ENCODE data around the gene DCTN1. TPM values are rescaled to one million over a fixed set of nuclear protein-coding genes. Genes with fewer than 3 reads are reported as not detected.

Gene DCTN1
- total and polyA plus RNA-seq, 2 donors: 62.1 to 118 TPM

- 80% methylated on average over 2 of the region's 2 CpGs for WGBS
- DNase-seq (ENCODE audit: extremely low spot score): no peak
Measured at GRCh38 chr2:74313497-74313896, 66.6 kb downstream of the DCTN1 start.

GRCh38 chr2:74312913-74313312 lies 67.2 kb downstream of the DCTN1 start:
- Histone ChIP-seq H3K4me1 (ENCODE audit: insufficient read depth) (no peaks in the 10 kb centered on the region), H3K36me3 (ENCODE audit: insufficient read depth) (no peaks in the 10 kb centered on the region), H3K27ac (ENCODE audit: low read depth) (no peak overlapping the region), H3K4me3 (ENCODE audit: low read depth, low read length) (no peak overlapping the region)
- DNase-seq (ENCODE audit: extremely low spot score): no peak

More at GRCh38 chr2:74313497-74313896, 66.6 kb downstream of the DCTN1 start:
- Histone ChIP-seq H3K27ac (ENCODE audit: low read depth) (no peak overlapping the region), H3K4me3 (ENCODE audit: low read depth, low read length) (no peak overlapping the region), H3K36me3 (ENCODE audit: insufficient read depth) (no peaks in the 10 kb centered on the region), H3K4me1 (ENCODE audit: insufficient read depth) (no peaks in the 10 kb centered on the region)

Small RNA genes within 50 kb of the gene (small RNA-seq; reads per million reads assigned to genes)
- not detected for gene RNU6-542P
- gene TAF13P2: not detected

Other genes starting within 250 kb of the DCTN1 start
- gene BOLA3, start 232.4 kb downstream of the DCTN1 start, total RNA-seq: 20.2 TPM
- gene BOLA3, start 232.4 kb downstream of the DCTN1 start, polyA plus RNA-seq: 38.1 TPM
- gene MOB1A, start 201.4 kb downstream of the DCTN1 start, total RNA-seq: 164 TPM
- gene MOB1A, start 201.4 kb downstream of the DCTN1 start, polyA plus RNA-seq: 50.1 TPM
- 58.3 TPM for gene MTHFD2, start 181.7 kb downstream of the DCTN1 start, total RNA-seq
- 71.6 TPM for gene MTHFD2, start 181.7 kb downstream of the DCTN1 start, polyA plus RNA-seq
- gene SLC4A5, start 36.9 kb downstream of the DCTN1 start, total RNA-seq: 3.8 TPM
- gene SLC4A5, start 36.9 kb downstream of the DCTN1 start, polyA plus RNA-seq: 0.92 TPM
- 0.74 TPM for gene C2orf81, start 41.3 kb upstream of the DCTN1 start, total RNA-seq
- 4.9 TPM for gene C2orf81, start 41.3 kb upstream of the DCTN1 start, polyA plus RNA-seq
- gene WDR54, start 41.4 kb upstream of the DCTN1 start, total RNA-seq: 7.8 TPM
- 21.5 TPM for gene WDR54, start 41.4 kb upstream of the DCTN1 start, polyA plus RNA-seq
- 18.0 TPM for gene RTKN, start 61.6 kb upstream of the DCTN1 start, total RNA-seq
- 14.2 TPM for gene RTKN, start 61.6 kb upstream of the DCTN1 start, polyA plus RNA-seq
- gene INO80B, start 74.8 kb upstream of the DCTN1 start, total RNA-seq: 13.5 TPM
- 35.2 TPM for gene INO80B, start 74.8 kb upstream of the DCTN1 start, polyA plus RNA-seq
- gene WBP1, start 78.1 kb upstream of the DCTN1 start, total RNA-seq: 23.1 TPM
- 99.3 TPM for gene WBP1, start 78.1 kb upstream of the DCTN1 start, polyA plus RNA-seq
- gene MOGS, start 85.1 kb upstream of the DCTN1 start, total RNA-seq: 28.4 TPM
- 27.2 TPM for gene MOGS, start 85.1 kb upstream of the DCTN1 start, polyA plus RNA-seq
- 14.0 TPM for gene MRPL53, start 92.4 kb upstream of the DCTN1 start, total RNA-seq
- 75.2 TPM for gene MRPL53, start 92.4 kb upstream of the DCTN1 start, polyA plus RNA-seq
- gene CCDC142, start 102.7 kb upstream of the DCTN1 start, total RNA-seq: 28.2 TPM
- 7.0 TPM for gene CCDC142, start 102.7 kb upstream of the DCTN1 start, polyA plus RNA-seq
- 10.8 TPM for gene TTC31, start 102.8 kb upstream of the DCTN1 start, total RNA-seq
- gene TTC31, start 102.8 kb upstream of the DCTN1 start, polyA plus RNA-seq: 20.9 TPM
- 0.95 TPM for gene LBX2, start 119.3 kb upstream of the DCTN1 start, total RNA-seq
- gene LBX2, start 119.3 kb upstream of the DCTN1 start, polyA plus RNA-seq: 0.95 TPM
- 21.7 TPM for gene PCGF1, start 127.4 kb upstream of the DCTN1 start, total RNA-seq
- gene PCGF1, start 127.4 kb upstream of the DCTN1 start, polyA plus RNA-seq: 19.2 TPM
- 0.63 TPM for gene TLX2, start 134.1 kb upstream of the DCTN1 start, total RNA-seq
- 0.51 TPM for gene TLX2, start 134.1 kb upstream of the DCTN1 start, polyA plus RNA-seq
- gene DQX1, start 145.9 kb upstream of the DCTN1 start, total RNA-seq: 0.37 TPM
- 0.27 TPM for gene DQX1, start 145.9 kb upstream of the DCTN1 start, polyA plus RNA-seq
- gene AUP1, start 149.4 kb upstream of the DCTN1 start, total RNA-seq: 57.7 TPM
- gene AUP1, start 149.4 kb upstream of the DCTN1 start, polyA plus RNA-seq: 112 TPM
- gene HTRA2, start 149.6 kb upstream of the DCTN1 start, total RNA-seq: 25.1 TPM
- gene HTRA2, start 149.6 kb upstream of the DCTN1 start, polyA plus RNA-seq: 37.3 TPM
- 14.6 TPM for gene LOXL3, start 173.6 kb upstream of the DCTN1 start, total RNA-seq
- 8.6 TPM for gene LOXL3, start 173.6 kb upstream of the DCTN1 start, polyA plus RNA-seq
- gene DOK1, start 174.4 kb upstream of the DCTN1 start, total RNA-seq: 6.0 TPM
- 18.7 TPM for gene DOK1, start 174.4 kb upstream of the DCTN1 start, polyA plus RNA-seq

Data from urinary bladder (tissue), 4 donors.